ENCODE data around the gene NEURL3.

GRCh38 chr2:96542357-96542977, 37.3 kb upstream of the NEURL3 start:
- TF ChIP-seq TAF1 (IDR thresholded peaks at IDR 0.05; ENCODE audit: borderline replicate concordance, low read depth, low read length) (no peak), POLR2AphosphoS5 (IDR thresholded peaks at IDR 0.05; ENCODE audit: low read depth, low read length) (no peak), POLR2A (IDR thresholded peaks at IDR 0.05; ENCODE audit: low read depth, low read length) (no peak)

All from GM12892 (cell line).